SU-DHL-6 (cell line): Measurements from ENCODE around the gene PHACTR3.

Source experiments
- H2AFZ ChIP-seq: fragments of 200-600 bp; sonication (generic); 2 replicates; pipeline ENCODE4 v1.6.1; 2014; ENCODE audit warnings: low read depth, mild to moderate bottlenecking, moderate library complexity, mixed read lengths, antibody characterized with exemption, low read length; ENCODE audit not compliant: severe bottlenecking
- H3F3A ChIP-seq: fragments of 200-600 bp; shearing (Covaris generic); 2 replicates; pipeline ENCODE4 v1.6.0; 2016; ENCODE audit warnings: antibody characterized with exemption, mild to moderate bottlenecking; ENCODE audit not compliant: insufficient read depth
- H3K27ac ChIP-seq: fragments of 200-600 bp; sonication (generic); 2 replicates; pipeline ENCODE4 v1.5.1; 2016; ENCODE audit warnings: low read depth, mild to moderate bottlenecking, low read length, moderate library complexity, mixed read lengths
- H3K27me3 ChIP-seq: fragments of 200-600 bp; sonication (generic), shearing (Covaris generic); 2 replicates; pipeline ENCODE4 v1.6.0; 2014; ENCODE audit warnings: mild to moderate bottlenecking, low read length
- H3K36me3 ChIP-seq: fragments of 200-600 bp; sonication (generic); 2 replicates; pipeline ENCODE4 v1.6.1; 2014; ENCODE audit warnings: mild to moderate bottlenecking, low read length, mixed read lengths
- H3K4me2 ChIP-seq: fragments of 300-600, 200-600 bp; shearing (Covaris generic), sonication (generic); 2 replicates; pipeline ENCODE4 v1.6.0; 2014; ENCODE audit warnings: low read length, low read depth, mild to moderate bottlenecking; ENCODE audit not compliant: poor library complexity, severe bottlenecking
- H3K4me3 ChIP-seq: fragments of 200-600 bp; sonication (generic); 2 replicates; pipeline ENCODE4 v1.5.1; 2014; ENCODE audit warnings: antibody characterized with exemption, low read length, mild to moderate bottlenecking, mixed read lengths; ENCODE audit not compliant: insufficient read depth, poor library complexity, severe bottlenecking
- H3K79me2 ChIP-seq: fragments of 200-600 bp; sonication (generic); 2 replicates; pipeline ENCODE4 v1.6.1; 2014; ENCODE audit warnings: mild to moderate bottlenecking, low read length, moderate library complexity; ENCODE audit not compliant: insufficient read depth
- H3K9ac ChIP-seq: fragments of 200-600 bp; sonication (generic); 2 replicates; pipeline ENCODE4 v1.7.0; 2014; ENCODE audit warnings: mild to moderate bottlenecking, low read length
- H3K9me2 ChIP-seq: fragments of 200-600 bp; sonication (generic); replicated peaks from 2 replicates; pipeline ENCODE4 v1.6.1; 2014; ENCODE audit warnings: low read length; ENCODE audit not compliant: insufficient read depth
- H3K9me3 ChIP-seq: fragments of 200-600 bp; sonication (generic); 2 replicates; pipeline ENCODE4 v1.6.1; 2014; ENCODE audit warnings: low read length, mixed read lengths; ENCODE audit not compliant: insufficient read depth
- H4K20me1 ChIP-seq: fragments of 200-600 bp; sonication (generic); 2 replicates; pipeline ENCODE4 v1.6.1; 2014; ENCODE audit warnings: low read depth, mild to moderate bottlenecking, antibody characterized with exemption, low read length, moderate library complexity, mixed read lengths
- CTCF ChIP-seq: fragments of 200-600 bp; sonication (generic); IDR thresholded peaks from one replicate; pipeline ENCODE4 v1.5.1; 2017; ENCODE audit warnings: antibody characterized with exemption, mild to moderate bottlenecking, low read length, moderate library complexity; ENCODE audit not compliant: insufficient read depth, poor library complexity, severe bottlenecking
- EZH2phosphoT487 ChIP-seq: fragments of 200-600 bp; sonication (generic), shearing (Covaris generic); conservative IDR thresholded peaks from 2 replicates; pipeline ENCODE4 v1.6.1; 2018; ENCODE audit warnings: mild to moderate bottlenecking, antibody characterized with exemption, low read length, moderate library complexity, mixed read lengths

The PHACTR3 gene

GRCh38 chr20:59627298-59627697 lies 23.0 kb downstream of the PHACTR3 start:
- Histone ChIP-seq H3F3A (no peaks in the 10 kb centered on the region), H3K27ac (no peak overlapping the region), H2AFZ (no peak overlapping the region), H3K9me2 (no peaks in the 10 kb centered on the region), H3K9ac (no peak overlapping the region), H3K36me3 (no peaks in the 10 kb centered on the region), H4K20me1 (no peaks in the 10 kb centered on the region), H3K27me3 (no peaks in the 10 kb centered on the region), H3K9me3 (no peaks in the 10 kb centered on the region), H3K4me2 (no peak overlapping the region), H3K79me2 (no peaks in the 10 kb centered on the region), H3K4me3 (no peak overlapping the region)
- no peak for TF ChIP-seq CTCF
- TF ChIP-seq EZH2phosphoT487: no peak

- TF ChIP-seq EZH2phosphoT487: no peak
- Histone ChIP-seq H3K4me2 (no peak overlapping the region), H3K4me3 (no peak overlapping the region), H3K9ac (no peak overlapping the region), H3K36me3 (no peaks in the 10 kb centered on the region), H2AFZ (no peak overlapping the region), H3K9me2 (no peaks in the 10 kb centered on the region), H4K20me1 (no peaks in the 10 kb centered on the region), H3K27ac (no peak overlapping the region), H3K9me3 (no peaks in the 10 kb centered on the region), H3K27me3 (no peaks in the 10 kb centered on the region), H3K79me2 (no peaks in the 10 kb centered on the region), H3F3A (no peaks in the 10 kb centered on the region)
These were observed 23.8 kb downstream of the PHACTR3 start for GRCh38 chr20:59628171-59628570.

GRCh38 chr20:59629141-59630045 lies 25.1 kb downstream of the PHACTR3 start:
- no peaks in the 10 kb centered on the region for H3K27me3 ChIP-seq
- no peaks in the 10 kb centered on the region for H4K20me1 ChIP-seq
- no peaks in the 10 kb centered on the region for H3K79me2 ChIP-seq
- H3K27ac ChIP-seq: no peak overlapping the region
- no peaks in the 10 kb centered on the region for H3K9me2 ChIP-seq
- H2AFZ ChIP-seq: no peak overlapping the region
- H3K9me3 ChIP-seq: no peaks in the 10 kb centered on the region
- no peak overlapping the region for H3K4me2 ChIP-seq
- no peaks in the 10 kb centered on the region for H3F3A ChIP-seq
- H3K36me3 ChIP-seq: no peaks in the 10 kb centered on the region
- TF ChIP-seq CTCF (no peak), EZH2phosphoT487 (no peak)
- H3K9ac ChIP-seq: no peak overlapping the region
- no peak overlapping the region for H3K4me3 ChIP-seq

- Histone ChIP-seq H3K9me2 (no peaks in the 10 kb centered on the region), H2AFZ (no peak overlapping the region), H3K9me3 (no peaks in the 10 kb centered on the region), H3K4me2 (no peak overlapping the region), H3K4me3 (no peak overlapping the region), H3K27me3 (no peaks in the 10 kb centered on the region), H3K36me3 (no peaks in the 10 kb centered on the region), H3K27ac (no peak overlapping the region), H3K79me2 (no peaks in the 10 kb centered on the region), H3K9ac (no peak overlapping the region), H3F3A (no peaks in the 10 kb centered on the region), H4K20me1 (no peaks in the 10 kb centered on the region)
- TF ChIP-seq EZH2phosphoT487 (no peak), CTCF (no peak)
These were observed 26.2 kb downstream of the PHACTR3 start for GRCh38 chr20:59630526-59630925.
